ENCODE results near the gene TOMT. TPM values are rescaled to one million over a fixed set of nuclear protein-coding genes. Genes with fewer than 3 reads are reported as not detected.

The TOMT gene
- total RNA-seq, 1 experiment from 2014 or later, result not detected

- POLR2A ChIA-PET, result no interaction called here
- H3K36me3 ChIP-seq (ENCODE audit: control insufficient read depth, insufficient read depth, low read length), result no peaks in the 10 kb centered on the region
- ATAC-seq, result no peak
- H3K4me1 ChIP-seq (ENCODE audit: control insufficient read depth, insufficient read depth, low read length), result no peaks in the 10 kb centered on the region
- H3K9me3 ChIP-seq (ENCODE audit: control insufficient read depth, insufficient read depth, low read depth, low read length), result no peaks in the 10 kb centered on the region
- no TSS peak for BruUV-seq (replicated peaks)
- no peak for TF ChIP-seq CTCF (IDR thresholded peaks at IDR 0.05)
- TF ChIP-seq REST (IDR thresholded peaks at IDR 0.05; ENCODE audit: insufficient read depth in 1 of 2, low read depth in 2 of 2, low read length in 1 of 2), result no peak
- TF ChIP-seq SIN3A (IDR thresholded peaks at IDR 0.05; ENCODE audit: borderline replicate concordance, insufficient read depth, low read depth, low read length), result no peak
- H3K27me3 ChIP-seq (ENCODE audit: control insufficient read depth, insufficient read depth, low read length), result peaks cover 2% of the 10 kb centered on the region; the same call in 1 of the 2 replicates
- no peak overlapping the region for H3K27ac ChIP-seq (ENCODE audit: low read length)
- no peak overlapping the region for H3K4me3 ChIP-seq (ENCODE audit: low read depth in 2 of 2, low read length in 2 of 2)
- in situ Hi-C loops (cut with HindIII; ENCODE audit: low pct_unique_long_range_greater_than_20kb, low sequenced_read_pairs) (no loop called here), intact Hi-C loops (cut with micrococcal nuclease; ENCODE audit: unreplicated experiment) (no loop called here)
- DNase-seq (ENCODE audit: low read depth, low spot score), result no peak
- CTCF ChIA-PET, result no interaction called here
These were observed 51.4 kb downstream of the TOMT start for GRCh38 chr11:72157131-72157530.

Small RNA genes lying within 50 kb of the gene (microRNA-seq; reads per million reads assigned to microRNA genes)
- gene MIR3165 (ENCODE audit: unreplicated experiment), result not detected

Other genes with a start within 250 kb of the TOMT start
- not detected for gene DEFB131B, start 227.5 kb upstream of the TOMT start, total RNA-seq (2021; ENCODE audit: unreplicated experiment)
- 11.5 TPM for gene XNDC1N, start 177.3 kb upstream of the TOMT start, total RNA-seq (2021; ENCODE audit: unreplicated experiment)
- gene RNF121, start 176.9 kb upstream of the TOMT start, total RNA-seq (2021; ENCODE audit: unreplicated experiment), result 69.6 TPM
- gene IL18BP, start 107.0 kb upstream of the TOMT start, total RNA-seq (2021; ENCODE audit: unreplicated experiment), result 18.2 TPM
- gene NUMA1, start 25.4 kb upstream of the TOMT start, total RNA-seq (2021; ENCODE audit: unreplicated experiment), result 145 TPM
- 13.4 TPM for gene LRRC51, start 25.1 kb upstream of the TOMT start, total RNA-seq (2021; ENCODE audit: unreplicated experiment)
- 126 TPM for gene LAMTOR1, start 2.6 kb upstream of the TOMT start, total RNA-seq (2021; ENCODE audit: unreplicated experiment)
- gene ANAPC15, start 6.8 kb downstream of the TOMT start, total RNA-seq (2021; ENCODE audit: unreplicated experiment), result 78.2 TPM
- not detected for gene FOLR3, start 29.8 kb downstream of the TOMT start, total RNA-seq (2021; ENCODE audit: unreplicated experiment)
- not detected for gene FOLR1, start 86.2 kb downstream of the TOMT start, total RNA-seq (2021; ENCODE audit: unreplicated experiment)
- gene FOLR2, start 110.9 kb downstream of the TOMT start, total RNA-seq (2021; ENCODE audit: unreplicated experiment), result not detected
- gene INPPL1, start 118.8 kb downstream of the TOMT start, total RNA-seq (2021; ENCODE audit: unreplicated experiment), result 298 TPM
- gene PHOX2A, start 138.3 kb downstream of the TOMT start, total RNA-seq (2021; ENCODE audit: unreplicated experiment), result not detected